Osteoblast (primary cell): ENCODE measurements around the gene NLGN1. TPM values are rescaled to one million over a fixed set of nuclear protein-coding genes. Genes with fewer than 3 reads are reported as not detected.

Experiments
- DNase-seq: peaks from one replicate; pipeline ENCODE4 v3.0.0; 2011; ENCODE audit warnings: low spot score, mixed read lengths; ENCODE audit not compliant: insufficient read length; ENCODE audit errors: missing footprints
- H2AFZ ChIP-seq: 2 replicates; pipeline ENCODE4 v1.6.0; 2011; ENCODE audit warnings: mild to moderate bottlenecking, low read length
- H3K27ac ChIP-seq: 2 replicates; pipeline ENCODE4 v1.5.1; 2011; ENCODE audit warnings: mild to moderate bottlenecking, low read depth, low read length, moderate library complexity
- H3K27me3 ChIP-seq: 2 replicates; pipeline ENCODE4 v1.6.0; 2012; ENCODE audit warnings: mild to moderate bottlenecking, control low read depth, inconsistent platforms, low read length, moderate library complexity; ENCODE audit not compliant: insufficient read depth
- H3K36me3 ChIP-seq: 2 replicates; pipeline ENCODE4 v1.5.1; 2011; ENCODE audit warnings: mild to moderate bottlenecking, low read length, control low read depth, moderate library complexity; ENCODE audit not compliant: insufficient read depth
- H3K4me1 ChIP-seq: 2 replicates; pipeline ENCODE4 v1.5.1; 2011; ENCODE audit warnings: mild to moderate bottlenecking, low read length, control low read depth, moderate library complexity; ENCODE audit not compliant: insufficient read depth
- H3K4me2 ChIP-seq: 2 replicates; pipeline ENCODE4 v1.6.0; 2011; ENCODE audit warnings: mild to moderate bottlenecking, low read length; ENCODE audit not compliant: insufficient read depth
- H3K4me3 ChIP-seq: fragments of 200-600 bp; sonication (generic); 3 replicates; pipeline ENCODE4 v1.5.1; 2012; ENCODE audit warnings: mild to moderate bottlenecking, low read length, inconsistent platforms; ENCODE audit not compliant: insufficient read depth
- H3K79me2 ChIP-seq: 2 replicates; pipeline ENCODE4 v1.6.0; 2012; ENCODE audit warnings: mild to moderate bottlenecking, low read length, control low read depth, inconsistent platforms; ENCODE audit not compliant: insufficient read depth
- H3K9me3 ChIP-seq: 2 replicates; pipeline ENCODE4 v1.5.1; 2011; ENCODE audit warnings: low read depth, low read length, control low read depth
- H4K20me1 ChIP-seq: 2 replicates; pipeline ENCODE4 v1.6.0; 2012; ENCODE audit warnings: mild to moderate bottlenecking, low read length, control low read depth; ENCODE audit not compliant: insufficient read depth
- CTCF ChIP-seq: IDR thresholded peaks from 2 replicates; pipeline ENCODE4 v1.5.1; 2011; ENCODE audit warnings: mild to moderate bottlenecking, low read depth, low read length, moderate library complexity; ENCODE audit errors: extremely low read depth
- total RNA-seq: library from RNA; depleted of rRNA; stranded (reverse); fragments of >200 nt; gene quantifications from 2 replicates; pipeline ENCODE4 v1.2.3, GENCODE V29; 2012

The NLGN1 gene
- total RNA-seq, 1 donor = 9.0 TPM

- Histone ChIP-seq H3K27me3 (no peaks in the 10 kb centered on the region), H4K20me1 (no peaks in the 10 kb centered on the region), H3K36me3 (no peaks in the 10 kb centered on the region), H3K4me3 (no peak overlapping the region), H3K4me2 (peak overlapping the region; percentile 22), H2AFZ (no peak overlapping the region), H3K27ac (no peak overlapping the region), H3K9me3 (no peaks in the 10 kb centered on the region), H3K4me1 (peaks cover 27% of the 10 kb centered on the region), H3K79me2 (no peaks in the 10 kb centered on the region)
- no peak for TF ChIP-seq CTCF
- no peak for DNase-seq
Observed at GRCh38 chr3:173890091-173890490, 492.5 kb downstream of the NLGN1 start.

GRCh38 chr3:173891272-173892100, 493.9 kb downstream of the NLGN1 start:
- no peak for TF ChIP-seq CTCF
- Histone ChIP-seq H3K4me3 (no peak overlapping the region), H3K36me3 (no peaks in the 10 kb centered on the region), H4K20me1 (no peaks in the 10 kb centered on the region), H3K4me2 (no peak overlapping the region), H3K9me3 (no peaks in the 10 kb centered on the region), H3K79me2 (no peaks in the 10 kb centered on the region), H3K27ac (no peak overlapping the region), H2AFZ (no peak overlapping the region), H3K4me1 (peaks cover 27% of the 10 kb centered on the region), H3K27me3 (no peaks in the 10 kb centered on the region)
- no peak for DNase-seq

- H3K4me1 ChIP-seq = peaks cover 27% of the 10 kb centered on the region
- H3K4me2 ChIP-seq = peak overlapping the region; percentile 27
- H2AFZ ChIP-seq = no peak overlapping the region
- peak overlapping the region; percentile 59 for H3K27ac ChIP-seq
- H3K36me3 ChIP-seq = no peaks in the 10 kb centered on the region
- no peaks in the 10 kb centered on the region for H3K27me3 ChIP-seq
- H3K9me3 ChIP-seq = no peaks in the 10 kb centered on the region
- no peak for TF ChIP-seq CTCF
- no peak for DNase-seq
- H3K79me2 ChIP-seq = no peaks in the 10 kb centered on the region
- H4K20me1 ChIP-seq = no peaks in the 10 kb centered on the region
- no peak overlapping the region for H3K4me3 ChIP-seq
Observed at GRCh38 chr3:173892547-173892946, 495.0 kb downstream of the NLGN1 start.

GRCh38 chr3:173893066-173893465, 495.5 kb downstream of the NLGN1 start:
- Histone ChIP-seq H3K27me3 (no peaks in the 10 kb centered on the region), H3K79me2 (no peaks in the 10 kb centered on the region), H3K27ac (peak overlapping the region; percentile 59), H3K36me3 (no peaks in the 10 kb centered on the region), H3K4me2 (no peak overlapping the region), H3K9me3 (no peaks in the 10 kb centered on the region), H3K4me1 (peaks cover 27% of the 10 kb centered on the region), H4K20me1 (no peaks in the 10 kb centered on the region), H3K4me3 (no peak overlapping the region), H2AFZ (no peak overlapping the region)
- TF ChIP-seq CTCF = no peak
- peak; percentile 78 for DNase-seq
